H54 (cell line): Measurements from ENCODE around the gene PTPN11.
"Not testable (repeated sequence)": the region's sequence is repeated elsewhere in the genome, so short reads cannot be mapped to it uniquely, and the experiment has no call there.

Source experiments
- DNase-seq: peaks from one replicate; pipeline ENCODE4 v3.0.0; 2011; ENCODE audit warnings: low spot score, mixed read lengths; ENCODE audit not compliant: insufficient read length
- FAIRE-seq: peaks from 3 replicates; lab custom pipeline; 2011; peaks lifted over from hg19 to GRCh38; lab: Jason Lieb, UNC
- POLR2A ChIP-seq: IDR thresholded peaks from 2 replicates; pipeline ENCODE4 v1.6.1; 2011; ENCODE audit warnings: low read depth, mild to moderate bottlenecking, low read length

The PTPN11 gene

DNA sequence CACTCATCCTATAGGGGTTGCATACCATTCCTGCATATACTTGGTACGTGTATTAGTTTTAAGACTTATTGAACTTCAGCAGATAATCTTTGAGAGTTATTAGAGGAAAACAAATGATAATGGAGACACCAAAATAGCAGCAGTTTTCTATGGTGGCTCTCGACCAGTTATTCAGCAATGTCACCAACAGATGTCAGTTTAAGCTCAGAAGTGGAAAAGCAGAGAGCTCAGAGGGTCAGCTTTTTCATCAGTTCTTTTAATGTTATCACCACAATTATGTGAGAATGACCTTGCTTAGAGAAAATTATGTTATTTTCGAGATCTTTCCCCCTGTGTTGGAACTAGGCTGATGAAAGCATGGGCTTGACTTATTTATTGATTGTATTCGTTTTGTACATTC is 32.0 kb downstream of the PTPN11 start:
- TF ChIP-seq POLR2A, result no peak
- DNase-seq, result no peak
- no peak for FAIRE-seq

DNA sequence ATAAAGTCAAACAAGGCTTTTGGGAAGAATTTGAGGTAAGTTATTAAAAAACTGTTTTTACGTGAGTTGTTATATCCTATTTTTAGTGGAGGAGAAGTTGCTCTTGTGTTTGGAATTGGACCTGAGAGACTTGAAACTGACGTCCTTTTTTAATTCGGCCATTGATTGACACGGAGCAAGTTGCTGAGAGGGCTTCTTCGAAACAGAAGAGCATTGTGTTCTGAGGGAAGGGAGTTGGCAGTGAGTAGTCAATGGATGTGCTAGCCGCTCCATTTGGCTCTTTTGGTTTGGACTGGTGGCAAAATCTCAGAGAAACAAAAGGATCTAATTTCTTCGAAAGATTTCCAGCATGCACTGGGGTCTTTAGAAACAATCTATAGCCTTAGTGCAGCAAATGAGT is 37.3 kb downstream of the PTPN11 start:
- DNase-seq, result no peak
- no peak for FAIRE-seq
- TF ChIP-seq POLR2A, result no peak

DNA sequence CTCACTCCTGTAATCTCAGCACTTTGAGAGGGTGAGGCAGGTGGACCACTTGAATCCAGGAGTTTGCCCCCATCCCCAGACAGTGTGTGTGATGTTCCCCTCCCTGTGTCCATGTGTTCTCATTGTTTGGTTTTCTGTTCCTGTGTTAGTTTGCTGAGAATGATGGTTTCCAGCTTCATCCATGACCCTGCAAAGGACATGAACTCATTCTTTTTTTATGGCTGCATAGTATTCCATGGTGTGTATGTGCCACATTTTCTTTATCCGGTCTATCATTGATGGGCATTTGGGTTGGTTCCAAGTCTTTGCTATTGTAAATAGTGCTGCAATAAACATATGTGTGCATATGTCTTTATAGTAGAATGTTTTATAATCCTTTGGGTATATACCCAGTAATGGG is 38.4 kb downstream of the PTPN11 start:
- not testable (repeated sequence) for DNase-seq, FAIRE-seq

DNA sequence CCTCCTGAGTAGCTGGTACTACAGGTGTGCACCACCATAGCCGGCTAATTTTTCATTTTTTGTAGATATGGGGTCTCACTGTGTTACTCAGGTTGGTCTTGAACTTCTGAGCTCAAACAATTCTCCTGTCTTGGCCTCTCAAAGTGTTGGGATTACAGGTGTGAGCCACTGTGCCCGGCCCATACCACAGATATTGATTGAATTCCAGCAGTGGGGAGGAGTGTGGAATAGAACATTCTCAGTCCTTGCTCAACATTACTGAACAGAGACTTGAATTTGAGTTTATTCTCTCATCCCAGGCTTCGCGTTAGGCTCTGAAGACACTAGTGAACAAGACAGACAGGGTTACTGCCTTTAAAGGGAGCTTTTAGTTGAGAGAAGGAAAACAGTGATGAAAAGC is 39.6 kb downstream of the PTPN11 start:
- no peak for FAIRE-seq
- no peak for DNase-seq
- TF ChIP-seq POLR2A, result no peak

DNA sequence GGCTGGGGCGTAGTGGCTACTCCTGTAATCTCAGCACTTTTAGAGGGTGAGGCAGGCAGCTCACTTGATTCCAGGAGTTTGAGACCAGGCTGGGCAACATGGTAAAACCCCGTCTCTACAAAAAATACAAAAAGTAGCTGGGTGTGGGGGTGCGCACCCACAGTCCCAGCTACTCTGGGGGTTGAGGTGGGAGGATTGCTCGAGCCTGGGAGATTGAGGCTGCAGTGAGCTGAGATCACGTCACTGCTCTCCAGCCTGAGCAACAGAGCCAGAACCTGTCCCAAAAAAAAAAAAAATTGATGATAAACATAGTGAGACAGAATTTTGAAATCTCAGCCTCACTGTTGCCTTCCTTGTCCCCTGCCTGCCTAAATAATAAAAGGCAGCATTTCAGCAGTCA is 40.0 kb downstream of the PTPN11 start:
- FAIRE-seq (no peak), DNase-seq (no peak)
- no peak for TF ChIP-seq POLR2A

DNA sequence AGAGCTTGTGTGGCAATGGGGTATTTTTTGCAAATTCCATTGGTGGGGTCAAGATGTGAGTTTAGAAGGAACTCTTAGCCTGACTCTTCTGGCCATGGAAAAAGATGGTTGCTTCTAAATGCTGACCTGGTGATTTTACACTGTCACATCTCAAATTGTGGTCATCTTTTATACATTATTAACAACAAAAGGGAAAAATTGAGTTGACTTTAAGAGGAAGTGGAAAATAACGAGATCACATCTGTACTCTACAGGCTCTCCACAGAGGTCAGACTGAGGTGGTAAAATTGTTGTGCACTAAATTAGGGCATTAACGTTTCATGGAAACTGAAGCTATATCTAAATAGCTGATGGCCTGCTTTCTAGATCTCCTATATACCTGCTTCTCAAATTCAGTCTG is 44.7 kb downstream of the PTPN11 start:
- FAIRE-seq (no peak), DNase-seq (no peak)
- no peak for TF ChIP-seq POLR2A

DNA sequence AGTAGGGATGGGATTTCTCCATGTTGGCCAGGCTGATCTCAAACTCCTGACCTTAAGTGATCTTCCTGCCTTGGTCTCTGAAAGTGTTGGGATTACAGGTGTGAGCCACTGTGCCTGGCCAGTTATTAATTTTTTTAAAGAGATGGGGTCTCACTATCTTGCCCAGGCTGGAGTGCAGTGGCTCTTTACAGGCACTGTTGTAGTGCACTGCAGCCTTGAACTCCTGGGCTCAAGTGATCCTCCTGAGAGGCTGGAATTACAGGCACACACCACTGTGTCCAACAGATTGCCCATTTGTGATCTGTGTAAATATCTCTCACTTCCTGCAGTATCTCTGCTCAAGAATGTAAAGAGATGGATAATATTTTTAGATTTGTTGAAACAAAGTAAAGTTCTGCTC is 45.9 kb downstream of the PTPN11 start:
- TF ChIP-seq POLR2A, result no peak
- no peak for DNase-seq
- FAIRE-seq, result no peak

DNA sequence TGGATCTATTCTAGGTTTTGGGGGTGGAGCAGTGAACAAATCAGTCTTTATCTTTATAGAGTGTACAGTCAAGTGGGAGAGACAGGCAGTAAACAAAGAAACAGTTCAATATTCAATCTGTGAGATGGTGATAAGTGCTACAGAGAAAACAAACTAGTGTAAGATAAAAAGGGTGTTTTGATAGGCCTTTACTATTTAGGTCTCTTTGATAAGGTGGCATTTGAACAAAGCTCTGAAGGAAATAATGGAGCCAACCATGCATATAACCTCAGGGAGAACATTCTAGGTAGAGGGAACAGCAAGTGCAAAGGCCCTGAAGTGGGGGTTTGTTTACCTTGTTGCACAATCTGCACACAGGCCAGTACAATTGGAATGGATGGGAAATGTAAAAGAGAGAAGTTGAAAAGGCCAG is 47.3 kb downstream of the PTPN11 start:
- DNase-seq (no peak), FAIRE-seq (no peak)

DNA sequence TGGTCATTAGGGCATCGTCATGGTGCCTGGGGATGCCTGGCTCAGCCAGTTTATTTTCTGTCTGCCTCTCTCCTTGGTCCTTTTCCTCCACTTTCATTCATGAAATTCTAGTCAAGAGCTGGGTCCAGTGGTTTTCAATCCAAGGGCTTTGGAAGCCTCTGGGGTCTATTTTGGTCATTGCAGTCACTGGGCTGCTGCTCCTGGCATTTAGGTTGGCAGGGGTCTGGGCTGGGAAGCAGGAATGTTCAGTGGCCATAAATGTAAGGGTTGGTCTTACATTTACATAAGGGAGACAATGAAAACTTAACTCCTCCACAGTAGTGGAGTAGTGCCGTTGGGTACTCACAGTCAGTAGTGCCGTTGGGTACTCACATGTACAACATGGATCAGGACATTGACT is 48.1 kb downstream of the PTPN11 start:
- no peak for TF ChIP-seq POLR2A
- FAIRE-seq (no peak), DNase-seq (no peak)

More for the DNA sequence above, 47.3 kb downstream of the PTPN11 start:
- TF ChIP-seq POLR2A, result no peak

DNA sequence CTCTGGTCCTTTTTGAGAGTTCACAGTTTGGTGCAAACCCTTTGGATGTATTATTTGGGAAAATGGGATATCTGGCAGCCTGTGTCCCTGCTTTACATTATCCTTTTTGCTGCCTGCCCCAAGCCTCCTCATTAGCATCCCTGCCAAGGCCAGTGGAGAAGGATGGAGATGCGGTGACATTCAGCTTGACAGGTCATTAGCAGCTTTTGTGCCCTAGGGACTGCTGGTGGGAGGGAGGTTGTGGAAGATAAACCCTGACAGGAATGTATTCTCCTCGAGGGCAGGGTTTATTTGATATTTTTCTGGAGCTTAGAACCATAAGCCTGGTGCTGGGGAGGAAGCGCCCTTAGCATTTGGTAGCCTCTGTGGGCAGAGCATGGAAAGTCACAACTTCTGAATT is 49.3 kb downstream of the PTPN11 start:
- FAIRE-seq (no peak), DNase-seq (no peak)
- TF ChIP-seq POLR2A, result no peak

DNA sequence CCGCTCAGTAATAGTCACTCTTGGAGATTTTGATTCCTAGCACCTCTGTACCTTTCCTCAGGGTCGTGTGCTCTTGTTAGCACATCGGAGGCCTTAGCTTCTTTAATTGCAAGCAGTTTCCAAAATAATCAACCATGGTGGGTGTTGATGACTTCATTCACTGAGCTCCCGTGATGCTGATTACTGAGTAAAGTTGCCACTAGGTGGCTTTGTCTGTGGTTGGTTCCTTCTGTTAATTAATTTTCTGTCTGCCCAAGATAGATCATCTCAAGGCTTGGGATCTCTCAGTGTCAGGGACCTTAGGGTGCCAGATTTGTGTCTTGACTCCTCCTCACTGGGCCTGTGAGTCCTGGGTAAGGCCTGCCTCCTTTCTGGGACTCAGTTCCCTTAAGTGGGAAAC is 54.3 kb downstream of the PTPN11 start:
- FAIRE-seq, result no peak
- no peak for TF ChIP-seq POLR2A
- DNase-seq, result no peak

DNA sequence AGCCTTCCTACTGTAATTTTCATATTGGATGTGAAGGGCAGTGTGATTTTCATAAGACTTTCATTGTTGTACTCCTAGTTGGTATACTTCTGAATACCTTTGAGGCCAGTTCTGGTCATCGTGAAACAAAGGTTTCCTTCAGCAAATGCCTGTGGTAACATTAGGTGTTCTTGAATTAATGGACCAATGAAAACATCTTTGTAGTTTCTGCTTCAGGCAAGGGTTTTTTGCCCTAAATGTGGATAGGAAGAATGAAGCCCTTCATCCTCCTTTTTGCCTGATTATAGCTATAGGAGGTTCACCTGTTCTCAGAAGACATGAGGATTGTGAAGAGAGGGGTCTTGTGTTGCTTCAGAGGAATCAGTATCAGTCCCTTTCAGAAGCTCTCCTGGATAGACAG is 60.7 kb downstream of the PTPN11 start:
- no peak for FAIRE-seq
- DNase-seq, result no peak
- no peak for TF ChIP-seq POLR2A

DNA sequence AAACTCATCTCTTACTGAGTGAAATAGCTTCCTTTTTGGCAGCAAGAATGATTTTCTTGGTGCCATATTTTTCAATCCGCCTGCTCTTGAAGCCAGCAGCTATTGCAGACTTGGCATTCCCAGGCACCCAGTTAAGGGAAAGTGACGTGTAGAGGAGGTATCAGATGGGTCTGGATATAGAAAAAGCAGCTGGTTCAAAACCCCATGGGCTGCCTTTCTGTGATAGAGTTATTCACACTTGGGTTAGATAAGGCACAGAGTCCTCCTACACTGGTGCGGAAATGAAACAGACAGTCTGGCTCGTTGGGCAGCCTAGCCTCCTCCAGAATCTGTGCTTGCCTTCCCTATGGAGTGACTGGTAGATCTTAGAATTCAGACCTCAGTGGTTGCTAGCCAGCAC is 62.2 kb downstream of the PTPN11 start:
- no peak for FAIRE-seq
- no peak for DNase-seq
- no peak for TF ChIP-seq POLR2A

DNA sequence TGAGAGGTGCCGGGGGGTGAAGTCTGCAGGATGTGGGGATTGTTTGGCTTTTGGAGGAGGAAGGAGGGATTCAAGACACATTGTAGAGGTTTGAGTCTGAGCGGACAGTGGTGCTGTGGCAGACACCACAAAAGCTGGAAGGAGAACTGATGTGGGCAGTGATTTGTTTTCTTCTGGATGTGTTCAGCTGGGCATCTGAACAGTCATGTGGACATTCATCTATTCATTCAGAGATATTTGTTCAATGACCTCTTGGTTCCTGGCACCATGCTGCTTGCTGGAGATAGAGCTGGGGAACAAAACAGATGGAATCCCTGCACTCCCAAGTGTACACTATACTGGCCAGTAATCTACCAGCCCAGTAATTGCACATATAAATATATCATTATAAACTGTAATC is 64.0 kb downstream of the PTPN11 start:
- DNase-seq (no peak), FAIRE-seq (no peak)
- no peak for TF ChIP-seq POLR2A

DNA sequence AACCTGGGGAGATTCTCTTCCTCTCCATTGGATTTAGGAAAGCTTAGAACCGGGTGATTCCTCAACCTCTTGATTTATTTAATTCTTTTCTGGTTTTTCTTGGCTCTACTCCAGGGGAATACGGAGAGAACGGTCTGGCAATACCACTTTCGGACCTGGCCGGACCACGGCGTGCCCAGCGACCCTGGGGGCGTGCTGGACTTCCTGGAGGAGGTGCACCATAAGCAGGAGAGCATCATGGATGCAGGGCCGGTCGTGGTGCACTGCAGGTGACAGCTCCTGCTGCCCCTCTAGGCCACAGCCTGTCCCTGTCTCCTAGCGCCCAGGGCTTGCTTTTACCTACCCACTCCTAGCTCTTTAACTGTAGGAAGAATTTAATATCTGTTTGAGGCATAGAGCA is 67.6 kb downstream of the PTPN11 start:
- DNase-seq (no peak), FAIRE-seq (no peak)
- no peak for TF ChIP-seq POLR2A

DNA sequence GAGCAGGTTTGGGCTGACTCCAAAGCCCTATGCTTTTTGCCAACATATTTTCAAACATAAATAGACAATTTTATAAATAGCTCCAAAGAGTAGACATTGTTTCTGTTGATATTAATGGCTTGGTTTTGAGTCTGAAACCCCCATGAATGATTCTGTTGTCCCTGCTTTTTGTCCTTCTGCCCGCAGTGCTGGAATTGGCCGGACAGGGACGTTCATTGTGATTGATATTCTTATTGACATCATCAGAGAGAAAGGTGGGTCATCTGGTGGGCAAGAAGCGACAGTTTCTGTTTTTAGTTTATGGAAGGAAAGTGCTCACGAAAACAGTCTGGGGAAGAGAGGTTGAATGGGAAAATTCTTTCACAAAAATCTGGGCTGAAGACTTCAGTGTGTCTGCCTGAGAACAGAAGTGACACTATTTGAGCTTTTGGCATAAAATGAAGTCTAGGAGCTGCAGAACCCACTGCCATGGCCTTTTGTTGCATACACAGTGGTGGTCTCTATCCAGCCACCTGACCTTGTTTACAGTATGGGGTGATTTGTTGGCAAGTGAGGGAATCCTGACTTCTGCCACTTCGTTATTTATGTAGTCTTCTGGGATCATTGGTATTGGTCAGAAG is 69.6 kb downstream of the PTPN11 start:
- TF ChIP-seq POLR2A, result no peak
- no peak for FAIRE-seq

More for the DNA sequence above, 69.6 kb downstream of the PTPN11 start:
- no peak for DNase-seq
